SU-DHL-6 (cell line): ENCODE measurements around the gene FBLN2.

Experiments used
- EZH2phosphoT487 ChIP-seq: fragments of 200-600 bp; sonication (generic), shearing (Covaris generic); conservative IDR thresholded peaks from 2 replicates; pipeline ENCODE4 v1.6.1; 2018; ENCODE audit warnings: mild to moderate bottlenecking, antibody characterized with exemption, low read length, moderate library complexity, mixed read lengths
- TF ChIP-seq, protein P1 (sequence below): fragments of 200-600 bp; sonication (generic); IDR thresholded peaks from one replicate; pipeline ENCODE4 v1.5.1; 2017; ENCODE audit warnings: antibody characterized with exemption, mild to moderate bottlenecking, low read length, moderate library complexity; ENCODE audit not compliant: insufficient read depth, poor library complexity, severe bottlenecking

DNA sequence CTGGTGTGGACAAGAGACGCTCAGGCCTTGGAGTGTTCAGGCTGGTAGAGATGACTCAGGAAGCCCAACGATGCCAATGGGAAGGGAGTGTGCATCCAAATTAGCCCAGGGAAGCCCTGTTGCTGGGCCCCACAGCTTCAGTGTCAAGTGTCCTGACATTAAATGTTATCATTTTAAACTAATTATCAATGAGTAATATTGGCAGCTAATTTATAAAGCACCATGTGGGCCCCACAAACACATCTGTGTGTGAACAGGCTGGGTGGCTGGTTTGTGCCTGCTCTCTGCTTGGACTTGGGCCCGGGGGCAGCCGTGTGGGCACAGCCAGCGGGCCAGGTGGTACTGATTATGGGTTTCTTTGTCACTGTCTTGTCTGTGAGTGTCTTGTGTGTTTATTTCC lies 15.0 kb downstream of the FBLN2 start:
- TF ChIP-seq EZH2phosphoT487, result no peak
- TF ChIP-seq, protein P1, sequence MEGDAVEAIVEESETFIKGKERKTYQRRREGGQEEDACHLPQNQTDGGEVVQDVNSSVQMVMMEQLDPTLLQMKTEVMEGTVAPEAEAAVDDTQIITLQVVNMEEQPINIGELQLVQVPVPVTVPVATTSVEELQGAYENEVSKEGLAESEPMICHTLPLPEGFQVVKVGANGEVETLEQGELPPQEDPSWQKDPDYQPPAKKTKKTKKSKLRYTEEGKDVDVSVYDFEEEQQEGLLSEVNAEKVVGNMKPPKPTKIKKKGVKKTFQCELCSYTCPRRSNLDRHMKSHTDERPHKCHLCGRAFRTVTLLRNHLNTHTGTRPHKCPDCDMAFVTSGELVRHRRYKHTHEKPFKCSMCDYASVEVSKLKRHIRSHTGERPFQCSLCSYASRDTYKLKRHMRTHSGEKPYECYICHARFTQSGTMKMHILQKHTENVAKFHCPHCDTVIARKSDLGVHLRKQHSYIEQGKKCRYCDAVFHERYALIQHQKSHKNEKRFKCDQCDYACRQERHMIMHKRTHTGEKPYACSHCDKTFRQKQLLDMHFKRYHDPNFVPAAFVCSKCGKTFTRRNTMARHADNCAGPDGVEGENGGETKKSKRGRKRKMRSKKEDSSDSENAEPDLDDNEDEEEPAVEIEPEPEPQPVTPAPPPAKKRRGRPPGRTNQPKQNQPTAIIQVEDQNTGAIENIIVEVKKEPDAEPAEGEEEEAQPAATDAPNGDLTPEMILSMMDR, result no peak
